Measurements from ENCODE around the gene YDJC.
"Not testable (repeated sequence)": the region's sequence is repeated elsewhere in the genome, so short reads cannot be mapped to it uniquely, and the experiment has no call there.

The YDJC gene

DNA sequence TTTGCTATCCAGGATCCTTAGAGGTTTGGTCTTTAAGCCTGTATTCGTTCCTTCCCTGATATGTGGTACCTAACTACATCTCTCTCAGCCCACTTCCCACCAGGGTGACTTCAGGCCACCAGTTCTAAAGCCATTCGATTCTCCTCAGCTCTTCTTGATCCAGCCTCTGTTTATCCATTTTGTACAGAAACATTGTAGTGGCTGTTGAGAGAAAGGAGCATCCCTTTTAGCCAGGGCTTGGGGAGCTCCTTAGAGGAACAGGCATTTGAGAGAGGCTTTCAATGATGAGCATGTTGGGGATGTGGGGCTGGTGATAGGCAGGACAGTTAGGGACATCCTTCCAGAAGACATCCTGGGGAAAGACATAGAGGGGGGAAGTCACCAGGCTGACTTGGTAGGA is 44.4 kb downstream of the YDJC start:
- TF ChIP-seq CTCF (IDR thresholded peaks at IDR 0.05) (no peak), ZFX (IDR thresholded peaks at IDR 0.05; ENCODE audit: borderline replicate concordance) (no peak)
- H3K27ac ChIP-seq: no peak overlapping the region

GRCh38 chr22:21582801-21583740 is 46.8 kb downstream of the YDJC start:
- H3K27ac ChIP-seq: 0 out of 2 replicates have a peak overlapping the region, but pooled peaks have one; percentile 4
- no peak for TF ChIP-seq ZFX (IDR thresholded peaks at IDR 0.05; ENCODE audit: borderline replicate concordance)
- no peak for TF ChIP-seq CTCF (IDR thresholded peaks at IDR 0.05)

DNA sequence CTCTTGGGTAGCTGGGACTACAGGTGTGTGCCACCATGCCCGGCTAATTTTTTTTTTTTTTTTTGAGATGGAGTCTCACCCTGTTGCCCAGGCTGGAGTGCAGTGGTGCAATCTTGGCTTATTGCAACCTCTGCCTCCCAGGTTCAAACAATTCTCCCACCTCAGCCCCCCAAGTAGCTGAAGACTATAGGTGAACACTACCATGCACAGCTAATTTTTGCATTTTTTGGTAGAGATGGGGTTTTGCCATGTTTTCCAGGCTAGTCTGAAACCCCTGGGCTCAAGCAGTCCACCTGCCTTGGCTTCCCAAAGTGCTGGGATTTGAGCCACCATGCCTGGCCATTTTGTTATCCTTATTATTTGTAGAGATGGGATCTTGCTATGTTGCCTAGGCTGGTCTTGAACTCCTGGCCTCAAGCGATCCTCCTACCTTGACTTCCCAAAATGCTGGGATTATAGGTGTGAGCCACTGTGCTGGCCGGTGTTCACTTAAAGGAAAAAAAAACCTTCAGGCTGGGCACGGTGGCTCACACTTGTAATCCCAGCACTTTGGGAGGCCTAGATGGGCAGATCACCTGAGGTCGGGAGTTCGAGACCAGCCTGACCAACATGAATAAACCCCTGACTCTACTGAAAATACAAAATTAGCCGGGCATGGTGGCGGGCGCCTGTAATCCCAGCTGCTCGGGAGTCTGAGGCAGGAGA is 48.7 kb downstream of the YDJC start:
- not testable (repeated sequence) for H3K27ac ChIP-seq

- H3K27ac ChIP-seq: not testable (repeated sequence)
These were observed 49.2 kb downstream of the YDJC start for GRCh38 chr22:21580623-21581007.

- TF ChIP-seq CTCF (IDR thresholded peaks at IDR 0.05): no peak
- TF ChIP-seq ZFX (IDR thresholded peaks at IDR 0.05; ENCODE audit: borderline replicate concordance): no peak
- 0 out of 2 replicates have a peak overlapping the region, but pooled peaks have one; percentile 15 for H3K27ac ChIP-seq
These were observed 50.4 kb downstream of the YDJC start for GRCh38 chr22:21579474-21579851.

Measured in 22Rv1 (cell line).